Activated CD8-positive, alpha-beta T cell treated with anti-CD3 and anti-CD28 coated beads for 36 hours (primary cell): ENCODE measurements around the gene ZFHX3. TPM values are rescaled to one million over a fixed set of nuclear protein-coding genes. Genes with fewer than 3 reads are reported as not detected.
"Not testable (repeated sequence)": the region's sequence is repeated elsewhere in the genome, so short reads cannot be mapped to it uniquely, and the experiment has no call there.

Experiments used
- ATAC-seq: fragments of 200-7000 bp; cut with Tn5 transposase; one replicate; pipeline ENCODE4 v1.10.0; 2021; ENCODE audit warnings: mild to moderate bottlenecking, moderate library complexity
- CTCF ChIA-PET: fragments of 350-600 bp; sonication (Branson Sonifier 250); formaldehyde crosslinking; loops from one replicate; lab custom pipeline; 2021; ENCODE audit warnings: antibody characterized with exemption; lab: Charles Lee
- POLR2A ChIA-PET: fragments of 350-600 bp; sonication (Branson Sonifier 250); formaldehyde crosslinking; loops from one replicate; lab custom pipeline; 2021; ENCODE audit warnings: antibody characterized with exemption; lab: Charles Lee
- DNase-seq: peaks from one replicate; pipeline ENCODE4 v3.0.0-alpha.2; 2020
- H3K27ac Mint-ChIP-seq: one replicate; pipeline ENCODE4 v1.8.0; 2021; ENCODE audit warnings: mild to moderate bottlenecking, mixed read lengths
- H3K27me3 Mint-ChIP-seq: one replicate; pipeline ENCODE4 v1.8.0; 2021; ENCODE audit warnings: mixed read lengths
- H3K36me3 Mint-ChIP-seq: one replicate; pipeline ENCODE4 v1.8.0; 2021; ENCODE audit warnings: low read depth, mixed read lengths
- H3K4me1 Mint-ChIP-seq: one replicate; pipeline ENCODE4 v1.8.0; 2021; ENCODE audit warnings: low read depth, mixed read lengths
- H3K4me3 Mint-ChIP-seq: one replicate; pipeline ENCODE4 v1.8.0; 2021; ENCODE audit warnings: mild to moderate bottlenecking, moderate library complexity, mixed read lengths
- H3K9me3 Mint-ChIP-seq: one replicate; pipeline ENCODE4 v1.8.0; 2021; ENCODE audit warnings: mixed read lengths
- CTCF ChIP-seq: fragments of 200-600 bp; IDR thresholded peaks from one replicate; pipeline ENCODE4 v1.8.0; 2022; ENCODE audit warnings: antibody characterized with exemption, mild to moderate bottlenecking
- intact Hi-C: fragments of 100-400 bp; cut with micrococcal nuclease; formaldehyde crosslinking; loops from one replicate; pipeline ENCODE4 v1.10.0; 2022
- total RNA-seq, 2 experiments: library from RNA; stranded (reverse); gene quantifications; one replicate each; pipeline ENCODE4 v1.2.3, GENCODE V29; 2021

ZFHX3 gene
- total RNA-seq, 2 experiments from 2014 or later = 0.16 to 0.25 TPM

DNA sequence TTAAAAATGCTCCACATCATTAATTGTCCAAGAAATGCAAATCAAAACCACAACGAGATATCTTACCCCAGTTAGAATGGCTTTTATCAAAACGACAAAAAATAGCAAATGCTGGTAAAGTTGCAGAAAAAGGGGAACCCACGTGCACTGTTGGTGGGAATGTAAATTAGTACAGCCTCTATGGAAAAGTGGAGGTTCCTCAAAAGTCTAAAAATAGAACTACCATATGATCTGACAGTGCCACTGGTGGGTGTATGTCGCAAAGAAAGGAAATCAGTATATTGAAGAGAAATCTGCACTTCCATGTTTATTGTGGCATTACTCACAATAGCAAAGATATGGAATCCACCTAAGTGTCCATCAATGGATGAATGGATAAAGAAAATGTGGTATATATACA is 38.2 kb upstream of the ZFHX3 start:
- DNase-seq = no peak
- ChIA-PET POLR2A (no interaction called here), CTCF (no interaction called here)
- H3K4me3 Mint-ChIP-seq = no peak overlapping the region
- peaks cover 7% of the 10 kb centered on the region for H3K27me3 Mint-ChIP-seq
- no peak overlapping the region for H3K27ac Mint-ChIP-seq
- H3K36me3 Mint-ChIP-seq = no peaks in the 10 kb centered on the region
- intact Hi-C loops = no loop called here
- no peak for ATAC-seq
- TF ChIP-seq CTCF = no peak
- no peaks in the 10 kb centered on the region for H3K4me1 Mint-ChIP-seq
- peaks cover 4% of the 10 kb centered on the region for H3K9me3 Mint-ChIP-seq

DNA sequence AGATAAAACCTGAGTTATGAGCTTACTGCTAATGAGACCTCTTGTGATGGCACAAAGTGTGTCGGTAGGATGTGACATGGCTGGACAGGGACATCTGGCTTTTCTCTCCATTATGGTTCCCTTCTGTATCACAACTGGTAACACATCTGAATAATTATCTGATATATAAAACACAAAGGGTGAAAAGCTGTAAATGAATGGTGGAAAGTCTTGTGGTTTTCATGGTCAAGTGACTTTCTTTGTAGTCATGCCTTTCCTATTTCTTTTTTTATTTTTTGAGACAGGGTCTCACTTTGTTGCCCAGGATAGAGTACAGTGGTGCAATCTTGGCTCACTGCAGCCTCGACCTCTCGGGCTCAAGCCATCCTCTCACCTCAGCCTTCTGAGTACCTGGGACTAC is 35.3 kb upstream of the ZFHX3 start:
- Mint-ChIP-seq H3K36me3 (no peaks in the 10 kb centered on the region), H3K27ac (no peak overlapping the region), H3K4me1 (no peaks in the 10 kb centered on the region), H3K27me3 (peaks cover 5% of the 10 kb centered on the region), H3K9me3 (peaks cover 4% of the 10 kb centered on the region), H3K4me3 (no peak overlapping the region)
- no peak for ATAC-seq
- intact Hi-C loops = no loop called here
- no peak for TF ChIP-seq CTCF
- no peak for DNase-seq
- ChIA-PET CTCF (no interaction called here), POLR2A (no interaction called here)

DNA sequence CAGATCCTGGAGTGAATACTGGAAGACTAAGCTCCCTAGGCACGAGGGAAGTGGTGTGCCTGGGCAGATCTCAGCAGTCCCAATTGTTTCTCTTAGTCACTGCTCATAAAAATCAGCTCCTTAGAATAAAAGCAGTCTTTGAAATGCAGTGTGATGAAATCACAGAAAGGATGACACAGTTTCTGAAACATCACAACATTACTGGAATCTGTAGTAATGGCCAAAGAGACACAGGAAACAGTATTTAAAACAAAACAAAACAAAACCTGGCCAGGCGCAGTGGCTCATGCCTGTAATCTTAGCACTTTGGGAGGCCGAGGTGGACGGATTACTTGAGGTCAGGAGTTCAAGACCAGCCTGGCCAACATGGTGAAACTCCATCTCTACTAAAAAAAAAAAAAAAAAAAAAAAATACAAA is 34.7 kb upstream of the ZFHX3 start:
- CTCF ChIA-PET, H3K4me1 Mint-ChIP-seq, ATAC-seq, POLR2A ChIA-PET, H3K27ac Mint-ChIP-seq, H3K36me3 Mint-ChIP-seq, DNase-seq, H3K27me3 Mint-ChIP-seq, H3K4me3 Mint-ChIP-seq, H3K9me3 Mint-ChIP-seq, intact Hi-C loops: not testable (repeated sequence)

- Mint-ChIP-seq H3K27me3 (peaks cover 5% of the 10 kb centered on the region), H3K4me3 (no peak overlapping the region), H3K9me3 (peaks cover 4% of the 10 kb centered on the region), H3K4me1 (no peaks in the 10 kb centered on the region), H3K27ac (no peak overlapping the region), H3K36me3 (no peaks in the 10 kb centered on the region)
- no peak for TF ChIP-seq CTCF
- no peak for DNase-seq
- CTCF ChIA-PET = no interaction called here
- intact Hi-C loops = no loop called here
- ATAC-seq = no peak
- POLR2A ChIA-PET = no interaction called here
These were observed 33.0 kb upstream of the ZFHX3 start for GRCh38 chr16:73080931-73081330.

DNA sequence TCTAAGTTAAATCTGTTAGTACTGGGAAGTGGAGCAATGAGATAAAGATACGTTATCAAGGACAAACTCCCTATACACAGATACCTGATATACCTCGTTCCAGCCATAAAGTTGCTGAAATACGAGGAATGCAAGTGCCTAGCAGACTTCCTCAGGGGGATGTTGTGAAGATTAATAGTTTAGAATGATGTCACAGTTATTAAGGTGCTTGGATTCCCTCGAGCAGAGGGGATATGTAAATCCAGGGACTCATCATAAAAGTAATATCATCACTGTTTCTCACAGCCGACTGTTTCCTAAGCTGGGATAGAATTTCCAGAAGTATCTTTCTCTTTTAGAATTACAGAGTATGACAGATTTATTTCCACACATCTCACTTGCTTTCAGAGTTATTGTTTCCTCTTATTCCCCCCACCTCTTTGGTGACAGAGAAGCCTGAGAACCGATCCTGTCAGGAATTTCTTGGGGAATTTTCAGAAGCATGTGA is 28.4 kb upstream of the ZFHX3 start:
- H3K36me3 Mint-ChIP-seq = no peaks in the 10 kb centered on the region
- no peak overlapping the region for H3K27ac Mint-ChIP-seq
- ATAC-seq = no peak
- ChIA-PET POLR2A (no interaction called here), CTCF (no interaction called here)
- DNase-seq = no peak
- TF ChIP-seq CTCF = no peak
- H3K4me1 Mint-ChIP-seq = peaks cover under 1% of the 10 kb centered on the region
- H3K27me3 Mint-ChIP-seq = peaks cover 10% of the 10 kb centered on the region
- H3K9me3 Mint-ChIP-seq = no peaks in the 10 kb centered on the region
- no peak overlapping the region for H3K4me3 Mint-ChIP-seq
- intact Hi-C loops = no loop called here

DNA sequence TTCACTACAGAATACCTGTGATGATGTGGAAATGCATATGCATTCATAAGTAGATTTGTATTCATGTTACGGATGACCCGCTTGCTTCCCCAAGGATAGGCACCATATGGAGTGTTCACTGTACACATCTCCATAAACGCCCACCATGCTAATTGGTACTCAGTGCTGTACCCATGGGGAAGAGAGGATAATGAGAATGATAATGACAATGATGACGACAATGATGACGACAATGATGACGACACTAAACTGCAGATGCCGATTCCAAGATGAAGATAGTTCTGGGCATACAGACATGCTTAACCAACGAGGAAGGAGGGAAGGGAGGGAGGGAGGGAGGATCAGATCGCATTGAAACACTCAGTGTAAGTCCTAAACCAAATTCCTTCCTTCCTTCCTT is 26.5 kb upstream of the ZFHX3 start:
- POLR2A ChIA-PET = no interaction called here
- peaks cover 4% of the 10 kb centered on the region for H3K4me1 Mint-ChIP-seq
- H3K36me3 Mint-ChIP-seq = no peaks in the 10 kb centered on the region
- peaks cover 23% of the 10 kb centered on the region for H3K27me3 Mint-ChIP-seq
- H3K9me3 Mint-ChIP-seq = no peaks in the 10 kb centered on the region
- intact Hi-C loops = no loop called here
- TF ChIP-seq CTCF = no peak
- ATAC-seq = no peak
- H3K4me3 Mint-ChIP-seq = no peak overlapping the region
- no peak overlapping the region for H3K27ac Mint-ChIP-seq
- DNase-seq = no peak
- CTCF ChIA-PET = no interaction called here

DNA sequence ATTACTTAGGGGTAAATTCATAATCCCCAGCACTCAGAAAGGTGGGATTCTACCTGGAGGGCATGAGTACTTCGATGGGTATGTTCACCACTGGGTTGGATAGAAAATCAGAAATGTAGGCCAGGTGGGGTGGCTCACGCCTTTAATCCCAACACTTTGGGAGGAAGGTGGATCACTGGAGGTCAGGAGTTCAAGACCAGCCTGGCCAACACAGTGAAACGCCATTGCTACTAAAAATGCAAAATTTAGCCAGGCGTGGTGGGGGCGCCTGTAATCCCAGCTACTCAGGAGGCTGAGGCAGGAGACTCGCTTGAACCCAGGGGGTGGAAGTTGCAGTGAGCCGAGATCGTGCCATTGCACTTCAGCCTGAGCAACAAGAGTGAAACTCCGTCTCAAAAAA is 24.1 kb upstream of the ZFHX3 start:
- H3K27ac Mint-ChIP-seq, H3K4me3 Mint-ChIP-seq, intact Hi-C loops, ATAC-seq, H3K9me3 Mint-ChIP-seq, CTCF ChIA-PET, H3K36me3 Mint-ChIP-seq, DNase-seq, POLR2A ChIA-PET, H3K4me1 Mint-ChIP-seq: not testable (repeated sequence)
- H3K27me3 Mint-ChIP-seq = peaks cover 38% of the 10 kb centered on the region
